Activated naive CD4-positive, alpha-beta T cell treated with anti-CD3 and anti-CD28 coated beads, Interleukin-2, amount 10 ng/mL, durations not matched to agents 7 days and 5 days (primary cell): ENCODE measurements around the gene RIPOR3.
"Not testable (repeated sequence)": the region's sequence is repeated elsewhere in the genome, so short reads cannot be mapped to it uniquely, and the experiment has no call there.

ENCODE experiments used
- CTCF ChIA-PET: fragments of 350-600 bp; sonication (Branson Sonifier 250); formaldehyde crosslinking; loops from one replicate; lab custom pipeline; 2021; ENCODE audit warnings: antibody characterized with exemption; lab: Charles Lee
- DNase-seq: peaks from one replicate; pipeline ENCODE4 v3.0.0-alpha.2; 2020
- H3K27ac Mint-ChIP-seq: one replicate; pipeline ENCODE4 v1.8.0; 2021; ENCODE audit warnings: mild to moderate bottlenecking, moderate library complexity, mixed read lengths
- H3K27me3 Mint-ChIP-seq: one replicate; pipeline ENCODE4 v1.8.0; 2021; ENCODE audit warnings: mild to moderate bottlenecking, mixed read lengths
- H3K36me3 Mint-ChIP-seq: one replicate; pipeline ENCODE4 v1.8.0; 2021; ENCODE audit warnings: mixed read lengths
- H3K4me1 Mint-ChIP-seq: one replicate; pipeline ENCODE4 v1.8.0; 2021; ENCODE audit warnings: mixed read lengths
- H3K4me3 Mint-ChIP-seq: one replicate; pipeline ENCODE4 v1.8.0; 2021; ENCODE audit warnings: mild to moderate bottlenecking, moderate library complexity, mixed read lengths
- H3K9me3 Mint-ChIP-seq: one replicate; pipeline ENCODE4 v1.8.0; 2021; ENCODE audit warnings: mixed read lengths

Gene RIPOR3

GRCh38 chr20:50655311-50655880 lies 35.9 kb downstream of the RIPOR3 start:
- Mint-ChIP-seq H3K36me3 (no peaks in the 10 kb centered on the region), H3K27ac (no peak overlapping the region), H3K4me3 (no peak overlapping the region), H3K9me3 (no peaks in the 10 kb centered on the region), H3K27me3 (peaks cover 13% of the 10 kb centered on the region), H3K4me1 (no peaks in the 10 kb centered on the region)
- DNase-seq = no peak
- CTCF ChIA-PET = interaction anchor here (1.2 kb wide), 1 partner anchor 94 kb away, joined by 4 read pairs; no protein-coding TSS in a partner anchor

GRCh38 chr20:50654904-50655303 lies 36.4 kb downstream of the RIPOR3 start:
- H3K4me1 Mint-ChIP-seq = no peaks in the 10 kb centered on the region
- H3K27ac Mint-ChIP-seq = no peak overlapping the region
- DNase-seq = no peak
- H3K36me3 Mint-ChIP-seq = no peaks in the 10 kb centered on the region
- CTCF ChIA-PET = interaction anchor here (1.2 kb wide), 1 partner anchor 94 kb away, joined by 4 read pairs; no protein-coding TSS in a partner anchor
- H3K4me3 Mint-ChIP-seq = no peak overlapping the region
- no peaks in the 10 kb centered on the region for H3K9me3 Mint-ChIP-seq
- peaks cover 13% of the 10 kb centered on the region for H3K27me3 Mint-ChIP-seq

GRCh38 chr20:50652702-50653294 lies 38.5 kb downstream of the RIPOR3 start:
- no peaks in the 10 kb centered on the region for H3K9me3 Mint-ChIP-seq
- no peak for DNase-seq
- H3K27me3 Mint-ChIP-seq = peaks cover 13% of the 10 kb centered on the region
- H3K4me3 Mint-ChIP-seq = no peak overlapping the region
- no peak overlapping the region for H3K27ac Mint-ChIP-seq
- CTCF ChIA-PET = no interaction called here
- H3K36me3 Mint-ChIP-seq = no peaks in the 10 kb centered on the region
- no peaks in the 10 kb centered on the region for H3K4me1 Mint-ChIP-seq

GRCh38 chr20:50651676-50652075 lies 39.7 kb downstream of the RIPOR3 start:
- Mint-ChIP-seq H3K4me1 (no peaks in the 10 kb centered on the region), H3K9me3 (peaks cover 4% of the 10 kb centered on the region), H3K27ac (no peak overlapping the region), H3K4me3 (no peak overlapping the region), H3K27me3 (peaks cover 9% of the 10 kb centered on the region), H3K36me3 (no peaks in the 10 kb centered on the region)
- DNase-seq = no peak
- CTCF ChIA-PET = no interaction called here

GRCh38 chr20:50649590-50649989 lies 41.8 kb downstream of the RIPOR3 start:
- CTCF ChIA-PET = no interaction called here
- H3K9me3 Mint-ChIP-seq = peaks cover 7% of the 10 kb centered on the region
- no peak overlapping the region for H3K27ac Mint-ChIP-seq
- peaks cover 5% of the 10 kb centered on the region for H3K27me3 Mint-ChIP-seq
- H3K4me3 Mint-ChIP-seq = no peak overlapping the region
- H3K4me1 Mint-ChIP-seq = no peaks in the 10 kb centered on the region
- no peak for DNase-seq
- H3K36me3 Mint-ChIP-seq = no peaks in the 10 kb centered on the region

GRCh38 chr20:50648651-50649050 lies 42.7 kb downstream of the RIPOR3 start:
- Mint-ChIP-seq H3K4me1 (no peaks in the 10 kb centered on the region), H3K27ac (no peak overlapping the region), H3K27me3 (peaks cover 5% of the 10 kb centered on the region), H3K36me3 (no peaks in the 10 kb centered on the region), H3K9me3 (peaks cover 7% of the 10 kb centered on the region), H3K4me3 (no peak overlapping the region)
- no peak for DNase-seq
- CTCF ChIA-PET = no interaction called here

GRCh38 chr20:50646483-50646996 lies 44.8 kb downstream of the RIPOR3 start:
- Mint-ChIP-seq H3K27me3 (peaks cover 5% of the 10 kb centered on the region), H3K27ac (no peak overlapping the region), H3K9me3 (peaks cover 7% of the 10 kb centered on the region), H3K4me3 (no peak overlapping the region), H3K36me3 (no peaks in the 10 kb centered on the region), H3K4me1 (no peaks in the 10 kb centered on the region)
- CTCF ChIA-PET = no interaction called here
- no peak for DNase-seq

- no peaks in the 10 kb centered on the region for H3K36me3 Mint-ChIP-seq
- DNase-seq = no peak
- CTCF ChIA-PET = interaction anchor here (1.4 kb wide), 1 partner anchor 10 kb away, joined by 6 read pairs; no protein-coding TSS in a partner anchor
- H3K4me1 Mint-ChIP-seq = no peaks in the 10 kb centered on the region
- H3K4me3 Mint-ChIP-seq = no peak overlapping the region
- no peak overlapping the region for H3K27ac Mint-ChIP-seq
- H3K27me3 Mint-ChIP-seq = no peaks in the 10 kb centered on the region
- peaks cover 7% of the 10 kb centered on the region for H3K9me3 Mint-ChIP-seq
These were observed 45.9 kb downstream of the RIPOR3 start for GRCh38 chr20:50645253-50646068.

- H3K27me3 Mint-ChIP-seq = peaks cover under 1% of the 10 kb centered on the region
- H3K27ac Mint-ChIP-seq = no peak overlapping the region
- H3K4me1 Mint-ChIP-seq = no peaks in the 10 kb centered on the region
- H3K4me3 Mint-ChIP-seq = no peak overlapping the region
- peaks cover 6% of the 10 kb centered on the region for H3K9me3 Mint-ChIP-seq
- DNase-seq = no peak
- CTCF ChIA-PET = interaction anchor here (2.0 kb wide), 1 partner anchor 107 kb away, joined by 5 read pairs; no protein-coding TSS in a partner anchor
- no peaks in the 10 kb centered on the region for H3K36me3 Mint-ChIP-seq
These were observed 49.0 kb downstream of the RIPOR3 start for GRCh38 chr20:50642288-50642803.

GRCh38 chr20:50641625-50642287 lies 49.6 kb downstream of the RIPOR3 start:
- H3K27me3 Mint-ChIP-seq, H3K9me3 Mint-ChIP-seq, H3K4me1 Mint-ChIP-seq, H3K4me3 Mint-ChIP-seq, H3K27ac Mint-ChIP-seq, H3K36me3 Mint-ChIP-seq, DNase-seq: not testable (repeated sequence)
- CTCF ChIA-PET = interaction anchor here (2.0 kb wide), 1 partner anchor 108 kb away, joined by 5 read pairs; no protein-coding TSS in a partner anchor

- not testable (repeated sequence) for DNase-seq, H3K9me3 Mint-ChIP-seq
These were observed 51.2 kb downstream of the RIPOR3 start for GRCh38 chr20:50639971-50640711.

GRCh38 chr20:50638015-50638847 lies 53.1 kb downstream of the RIPOR3 start:
- CTCF ChIA-PET = interaction anchor here (1.3 kb wide), 1 partner anchor 10 kb away, joined by 5 read pairs; no protein-coding TSS in a partner anchor
- H3K27me3 Mint-ChIP-seq = peaks cover 12% of the 10 kb centered on the region
- H3K36me3 Mint-ChIP-seq, H3K4me1 Mint-ChIP-seq, DNase-seq, H3K4me3 Mint-ChIP-seq, H3K9me3 Mint-ChIP-seq, H3K27ac Mint-ChIP-seq: not testable (repeated sequence)

More at GRCh38 chr20:50639971-50640711, 51.2 kb downstream of the RIPOR3 start:
- H3K4me3 Mint-ChIP-seq, H3K27ac Mint-ChIP-seq, H3K36me3 Mint-ChIP-seq, H3K4me1 Mint-ChIP-seq: not testable (repeated sequence)
- CTCF ChIA-PET = interaction anchor here (2.0 kb wide), 1 partner anchor 110 kb away, joined by 5 read pairs; no protein-coding TSS in a partner anchor
- peaks cover 12% of the 10 kb centered on the region for H3K27me3 Mint-ChIP-seq
